ENCODE data around the gene CALCOCO2. TPM values are rescaled to one million over a fixed set of nuclear protein-coding genes. Genes with fewer than 3 reads are reported as not detected.

Gene CALCOCO2
- total RNA-seq, 2 experiments from 2014 or later, result 15.3 to 64.5 TPM

DNA sequence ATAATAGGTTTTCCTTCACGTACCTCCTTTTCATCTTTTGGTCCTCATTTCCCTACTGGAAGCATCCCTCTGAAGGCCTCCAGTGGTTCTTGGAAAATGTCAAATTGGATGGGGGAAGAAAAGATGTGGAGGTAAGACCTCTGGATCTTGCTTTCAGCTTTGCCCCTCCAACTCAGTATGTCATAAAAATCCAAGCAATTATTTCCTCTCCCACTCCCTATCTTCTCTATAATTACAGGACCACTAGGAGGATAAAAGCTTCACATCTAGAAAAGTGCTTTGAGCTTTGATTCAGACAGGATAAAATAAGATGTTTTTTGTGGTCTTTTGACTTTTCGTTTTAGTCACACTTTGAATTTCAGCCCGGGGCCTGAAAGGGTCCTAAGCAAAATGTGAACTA, 15.5 kb upstream of the CALCOCO2 start:
- H3K79me2 ChIP-seq (ENCODE audit: insufficient read depth, low read depth, low read length), result no peaks in the 10 kb centered on the region
- H3K4me1 ChIP-seq (ENCODE audit: insufficient read depth, low read length, poor library complexity, severe bottlenecking), result peaks cover 2% of the 10 kb centered on the region
- no peak overlapping the region for H3K27ac ChIP-seq (ENCODE audit: low read depth, low read length, poor library complexity, severe bottlenecking)
- H3K36me3 ChIP-seq (ENCODE audit: insufficient read depth, low read length), result no peaks in the 10 kb centered on the region
- H3K4me3 ChIP-seq (ENCODE audit: low read depth, low read length, poor library complexity, severe bottlenecking), result no peak overlapping the region
- DNase-seq (ENCODE audit: low spot score), result no peak
- H3K4me2 ChIP-seq (ENCODE audit: low read length), result no peak overlapping the region
- CTCF ChIA-PET (ENCODE audit: unreplicated experiment), result no interaction called here
- H3K9me3 ChIP-seq (ENCODE audit: low read length), result no peaks in the 10 kb centered on the region
- POLR2A ChIA-PET, result interaction anchor here (0.9 to 1.6 kb wide), 2 partner anchors 20 to 64 kb away, joined by 3 read pairs; no protein-coding TSS in a partner anchor
- no TSS peak for BruUV-seq (replicated peaks)
- H4K20me1 ChIP-seq (ENCODE audit: insufficient read depth, low read length), result no peaks in the 10 kb centered on the region
- no peaks in the 10 kb centered on the region for H3K9me2 ChIP-seq (ENCODE audit: insufficient read depth, low read length)
- TF ChIP-seq, protein P1, sequence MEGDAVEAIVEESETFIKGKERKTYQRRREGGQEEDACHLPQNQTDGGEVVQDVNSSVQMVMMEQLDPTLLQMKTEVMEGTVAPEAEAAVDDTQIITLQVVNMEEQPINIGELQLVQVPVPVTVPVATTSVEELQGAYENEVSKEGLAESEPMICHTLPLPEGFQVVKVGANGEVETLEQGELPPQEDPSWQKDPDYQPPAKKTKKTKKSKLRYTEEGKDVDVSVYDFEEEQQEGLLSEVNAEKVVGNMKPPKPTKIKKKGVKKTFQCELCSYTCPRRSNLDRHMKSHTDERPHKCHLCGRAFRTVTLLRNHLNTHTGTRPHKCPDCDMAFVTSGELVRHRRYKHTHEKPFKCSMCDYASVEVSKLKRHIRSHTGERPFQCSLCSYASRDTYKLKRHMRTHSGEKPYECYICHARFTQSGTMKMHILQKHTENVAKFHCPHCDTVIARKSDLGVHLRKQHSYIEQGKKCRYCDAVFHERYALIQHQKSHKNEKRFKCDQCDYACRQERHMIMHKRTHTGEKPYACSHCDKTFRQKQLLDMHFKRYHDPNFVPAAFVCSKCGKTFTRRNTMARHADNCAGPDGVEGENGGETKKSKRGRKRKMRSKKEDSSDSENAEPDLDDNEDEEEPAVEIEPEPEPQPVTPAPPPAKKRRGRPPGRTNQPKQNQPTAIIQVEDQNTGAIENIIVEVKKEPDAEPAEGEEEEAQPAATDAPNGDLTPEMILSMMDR (conservative IDR thresholded peaks at IDR 0.05; ENCODE audit: low read length), result no peak
- TF ChIP-seq EZH2phosphoT487 (IDR thresholded peaks at IDR 0.05; ENCODE audit: borderline replicate concordance, low read depth, low read length), result no peak
- intact Hi-C loops (cut with micrococcal nuclease; ENCODE audit: unreplicated experiment), result no loop called here
- H2AFZ ChIP-seq (ENCODE audit: low read length), result no peak overlapping the region

DNA sequence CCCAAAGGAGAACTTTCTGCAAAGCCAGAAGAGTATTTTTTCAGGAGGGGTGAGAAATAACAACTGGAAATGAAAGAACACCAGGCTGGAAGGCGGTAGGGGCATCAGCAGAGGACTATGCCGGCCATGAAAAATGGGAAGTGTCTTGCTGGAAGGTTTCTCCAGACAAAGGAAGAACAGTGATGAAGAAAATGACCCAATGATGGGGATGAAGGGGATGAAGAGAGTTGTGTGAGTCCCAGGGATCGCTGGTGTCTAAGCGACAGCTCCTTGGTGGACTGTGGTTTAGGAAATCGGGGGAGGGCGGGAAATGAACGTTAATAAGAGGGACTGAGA, 14.4 kb upstream of the CALCOCO2 start:
- Histone ChIP-seq H3K4me3 (ENCODE audit: low read depth, low read length, poor library complexity, severe bottlenecking) (peak overlapping the region; percentile 50), H3K4me1 (ENCODE audit: insufficient read depth, low read length, poor library complexity, severe bottlenecking) (peaks cover 2% of the 10 kb centered on the region), H2AFZ (ENCODE audit: low read length) (no peak overlapping the region), H4K20me1 (ENCODE audit: insufficient read depth, low read length) (no peaks in the 10 kb centered on the region), H3K9me2 (ENCODE audit: insufficient read depth, low read length) (no peaks in the 10 kb centered on the region), H3K9me3 (ENCODE audit: low read length) (no peaks in the 10 kb centered on the region), H3K79me2 (ENCODE audit: insufficient read depth, low read depth, low read length) (no peaks in the 10 kb centered on the region), H3K4me2 (ENCODE audit: low read length) (peak overlapping the region; percentile 56), H3K27ac (ENCODE audit: low read depth, low read length, poor library complexity, severe bottlenecking) (no peak overlapping the region), H3K36me3 (ENCODE audit: insufficient read depth, low read length) (no peaks in the 10 kb centered on the region)
- ChIA-PET CTCF (ENCODE audit: unreplicated experiment) (no interaction called here), POLR2A (interaction anchor here (0.9 to 1.6 kb wide), 2 partner anchors 19 to 63 kb away, joined by 3 read pairs; no protein-coding TSS in a partner anchor)
- intact Hi-C loops (cut with micrococcal nuclease; ENCODE audit: unreplicated experiment), result no loop called here
- no peak for DNase-seq (ENCODE audit: low spot score)
- no TSS peak for BruUV-seq (replicated peaks)
- TF ChIP-seq EZH2phosphoT487 (IDR thresholded peaks at IDR 0.05; ENCODE audit: borderline replicate concordance, low read depth, low read length), result no peak
- TF ChIP-seq, protein P1 (conservative IDR thresholded peaks at IDR 0.05; ENCODE audit: low read length), result no peak

DNA sequence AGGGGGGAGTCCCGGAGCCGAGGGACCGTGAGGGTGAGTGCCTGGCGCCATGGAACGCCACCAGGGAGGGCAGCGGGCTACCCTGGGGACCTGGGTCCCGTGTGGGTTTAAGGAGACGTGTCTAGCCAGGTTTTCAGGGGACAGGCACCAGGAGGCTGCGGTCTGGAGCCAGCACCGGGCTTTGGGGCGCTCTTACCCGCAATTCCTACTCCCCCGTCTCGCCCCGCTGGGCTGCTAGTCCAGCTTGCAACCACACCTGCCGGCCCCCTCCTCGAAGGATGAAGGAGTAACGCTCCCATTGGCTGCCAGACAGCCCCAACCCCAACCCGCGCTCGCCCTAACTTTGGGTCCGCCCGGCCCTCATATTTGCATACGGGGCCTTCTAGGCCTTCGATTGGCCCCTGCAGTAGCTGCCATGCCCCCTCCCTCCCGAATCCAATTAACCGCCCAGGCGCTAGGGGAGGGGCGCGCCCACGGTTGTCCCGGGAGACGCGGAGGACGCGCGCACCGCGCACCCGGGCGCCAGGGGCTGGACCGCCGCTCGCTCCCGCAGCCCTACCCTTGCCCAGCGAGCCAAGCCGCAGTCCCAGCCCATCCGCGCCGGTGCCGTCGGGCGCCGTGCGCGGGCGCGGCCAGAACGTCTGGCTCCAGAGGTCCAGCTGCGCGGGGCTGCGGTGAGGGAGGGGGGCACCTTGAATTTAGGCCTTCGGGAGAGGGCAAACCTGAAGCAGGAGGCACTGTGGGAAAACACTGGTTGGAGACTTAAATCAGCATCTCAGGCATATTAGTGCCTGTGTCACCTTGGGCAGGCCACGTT, 13.9 kb upstream of the CALCOCO2 start, which contains the start of gene TTLL6:
Gene TTLL6, minus strand, starts transcription at position 456 of the 817 bp plus-strand sequence. Its CDS starts 157 bp downstream, at position 299.
- H3K4me1 ChIP-seq (ENCODE audit: insufficient read depth, low read length, poor library complexity, severe bottlenecking), result peaks cover 2% of the 10 kb centered on the region
- DNase-seq (ENCODE audit: low spot score), result peak; percentile 40
- no peaks in the 10 kb centered on the region for H3K9me3 ChIP-seq (ENCODE audit: low read length)
- H3K79me2 ChIP-seq (ENCODE audit: insufficient read depth, low read depth, low read length), result no peaks in the 10 kb centered on the region
- H2AFZ ChIP-seq (ENCODE audit: low read length), result peak within 1 kb of the TSS; percentile 46; the same call in 1 of the 2 replicates
- CTCF ChIA-PET (ENCODE audit: unreplicated experiment), result no interaction called here
- POLR2A ChIA-PET, result interaction anchor here (1.6 kb wide), 1 partner anchor 62 kb away, joined by 3 read pairs; no protein-coding TSS in a partner anchor
- H3K4me2 ChIP-seq (ENCODE audit: low read length), result peak within 1 kb of the TSS; percentile 56
- BruUV-seq (replicated peaks), result no TSS peak
- intact Hi-C loops (cut with micrococcal nuclease; ENCODE audit: unreplicated experiment), result no loop called here
- no peaks in the 10 kb centered on the region for H3K9me2 ChIP-seq (ENCODE audit: insufficient read depth, low read length)
- no peaks in the 10 kb centered on the region for H4K20me1 ChIP-seq (ENCODE audit: insufficient read depth, low read length)
- no peaks in the 10 kb centered on the region for H3K36me3 ChIP-seq (ENCODE audit: insufficient read depth, low read length)
- peak within 1 kb of the TSS; percentile 50 for H3K4me3 ChIP-seq (ENCODE audit: low read depth, low read length, poor library complexity, severe bottlenecking)
- TF ChIP-seq, protein P1 (conservative IDR thresholded peaks at IDR 0.05; ENCODE audit: low read length), result no peak
- no peak for TF ChIP-seq EZH2phosphoT487 (IDR thresholded peaks at IDR 0.05; ENCODE audit: borderline replicate concordance, low read depth, low read length)
- H3K27ac ChIP-seq (ENCODE audit: low read depth, low read length, poor library complexity, severe bottlenecking), result no peak within 1 kb of the TSS

Measured in OCI-LY7 (cell line).